Uterus (tissue), 2 donors: ENCODE data around the gene ABHD16A.

Experiments used
- POLR2A ChIP-seq, 2 donors: fragments of 450-650 bp; IDR thresholded peaks; one replicate each; pipeline ENCODE4 v1.6.1; 2016; ENCODE audit warnings: antibody characterized with exemption in 2 of 2, mild to moderate bottlenecking in 1 of 2, moderate library complexity in 1 of 2
- TF ChIP-seq, protein P1 (sequence below), 4 experiments: fragments of 200-600 bp in 2 of 4; fragments of 450-650 bp in 2 of 4; sonication (generic) in 2 of 4; IDR thresholded peaks; one replicate each; pipeline ENCODE4 v1.5.1; 2016 to 2019; ENCODE audit warnings: antibody characterized with exemption in 4 of 4, mild to moderate bottlenecking in 2 of 4, moderate library complexity in 1 of 4

DNA sequence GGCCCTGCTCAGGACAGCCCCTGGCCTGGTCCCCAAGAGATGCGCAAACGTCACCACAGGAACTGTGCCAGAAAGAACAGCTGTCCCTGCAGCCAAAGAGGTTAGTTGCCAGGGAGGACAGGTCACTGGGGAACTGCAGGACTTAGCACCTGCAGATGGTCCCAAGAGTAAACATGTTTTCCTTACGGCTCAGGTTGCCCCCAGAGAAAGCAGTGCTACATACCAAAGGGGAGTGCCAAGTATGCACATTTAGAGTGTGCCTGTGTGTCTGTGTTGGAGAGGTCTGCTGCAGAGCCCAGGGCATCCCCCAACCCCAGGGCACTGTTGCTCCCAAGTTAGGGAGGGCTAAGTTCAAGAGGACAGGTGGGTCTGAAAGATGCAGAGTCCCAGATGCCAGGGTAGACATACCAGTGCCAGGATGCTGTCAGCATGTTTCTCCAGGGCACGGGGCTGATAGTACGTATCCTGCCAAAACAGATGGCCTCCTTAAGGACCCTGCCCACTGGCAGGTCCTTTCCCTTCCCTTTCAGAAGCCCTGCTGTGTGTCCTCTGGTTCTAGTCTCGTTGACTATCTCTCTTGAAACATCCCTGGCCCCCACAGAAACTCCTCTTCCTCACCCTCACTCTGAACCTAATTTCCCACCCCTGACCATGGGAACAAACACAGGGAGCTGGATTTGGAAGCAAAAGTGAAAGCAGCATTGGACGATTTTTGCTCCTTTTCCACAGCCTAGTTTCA, 1.3 kb downstream of the ABHD16A start:
- TF ChIP-seq POLR2A (IDR thresholded peaks at IDR 0.05) = no peak
- TF ChIP-seq, protein P1, sequence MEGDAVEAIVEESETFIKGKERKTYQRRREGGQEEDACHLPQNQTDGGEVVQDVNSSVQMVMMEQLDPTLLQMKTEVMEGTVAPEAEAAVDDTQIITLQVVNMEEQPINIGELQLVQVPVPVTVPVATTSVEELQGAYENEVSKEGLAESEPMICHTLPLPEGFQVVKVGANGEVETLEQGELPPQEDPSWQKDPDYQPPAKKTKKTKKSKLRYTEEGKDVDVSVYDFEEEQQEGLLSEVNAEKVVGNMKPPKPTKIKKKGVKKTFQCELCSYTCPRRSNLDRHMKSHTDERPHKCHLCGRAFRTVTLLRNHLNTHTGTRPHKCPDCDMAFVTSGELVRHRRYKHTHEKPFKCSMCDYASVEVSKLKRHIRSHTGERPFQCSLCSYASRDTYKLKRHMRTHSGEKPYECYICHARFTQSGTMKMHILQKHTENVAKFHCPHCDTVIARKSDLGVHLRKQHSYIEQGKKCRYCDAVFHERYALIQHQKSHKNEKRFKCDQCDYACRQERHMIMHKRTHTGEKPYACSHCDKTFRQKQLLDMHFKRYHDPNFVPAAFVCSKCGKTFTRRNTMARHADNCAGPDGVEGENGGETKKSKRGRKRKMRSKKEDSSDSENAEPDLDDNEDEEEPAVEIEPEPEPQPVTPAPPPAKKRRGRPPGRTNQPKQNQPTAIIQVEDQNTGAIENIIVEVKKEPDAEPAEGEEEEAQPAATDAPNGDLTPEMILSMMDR (IDR thresholded peaks at IDR 0.05) = no peak
